HEK293 (cell line): ENCODE data around the gene ICAM2.

Experiments used
- CTCF ChIA-PET: fragments of 350-600 bp; formaldehyde crosslinking; extraction: SDS; loops from one replicate; lab custom pipeline; 2021; ENCODE audit warnings: antibody characterized with exemption; lab: Yijun Ruan, JAX
- POLR2A ChIA-PET: fragments of 300-600 bp; formaldehyde crosslinking; extraction: SDS; loops from one replicate; lab custom pipeline; 2020; ENCODE audit warnings: antibody characterized with exemption, inconsistent platforms; lab: Yijun Ruan, JAX
- H3K27ac ChIP-seq: fragments of 200-500 bp; sonication (Bioruptor generic); 2 replicates; pipeline ENCODE4 v1.5.1; 2014; ENCODE audit warnings: low read depth, low read length, control low read depth, inconsistent platforms; ENCODE audit errors: extremely low read depth
- H3K36me3 ChIP-seq, 2 experiments: fragments of 200-500 bp in 1 of 2; sonication (Bioruptor generic) in 1 of 2; 1 replicate in 1 of 2; 2 replicates in 1 of 2; pipeline ENCODE4 v1.5.1; 2014 to 2017; ENCODE audit warnings: inconsistent platforms in 2 of 2, low read length in 2 of 2; ENCODE audit not compliant: control insufficient read depth in 2 of 2, insufficient read depth in 1 of 2
- H3K4me1 ChIP-seq: fragments of 200-500 bp; sonication (Bioruptor generic); 2 replicates; pipeline ENCODE4 v1.5.1; 2014; ENCODE audit warnings: mild to moderate bottlenecking, low read length, inconsistent platforms; ENCODE audit not compliant: control insufficient read depth, insufficient read depth
- H3K4me3 ChIP-seq: 2 replicates; pipeline ENCODE4 v1.5.1; 2011; ENCODE audit warnings: low read depth, mild to moderate bottlenecking, control low read depth, low read length, moderate library complexity
- H3K9me3 ChIP-seq: fragments of 200-500 bp; sonication (Bioruptor generic); 2 replicates; pipeline ENCODE4 v1.5.1; 2014; ENCODE audit warnings: low read depth, low read length, inconsistent platforms; ENCODE audit not compliant: control insufficient read depth, insufficient read depth
- HOXD13 ChIP-seq: sonication (generic); formaldehyde crosslinking; IDR thresholded peaks from 2 replicates; pipeline ENCODE4 v1.8.0; 2022; ENCODE audit warnings: missing genetic modification reagents, borderline replicate concordance
- MEIS1 ChIP-seq: sonication (generic); formaldehyde crosslinking; IDR thresholded peaks from 2 replicates; pipeline ENCODE4 v1.8.1; 2022; ENCODE audit warnings: missing genetic modification reagents, mild to moderate bottlenecking, borderline replicate concordance
- ZBTB17 ChIP-seq: fragments of 450-650 bp; formaldehyde crosslinking; IDR thresholded peaks from 2 replicates; pipeline ENCODE4 v1.5.1; 2016; ENCODE audit warnings: missing biosample characterization, missing genetic modification characterization
- ZNF121 ChIP-seq: fragments of 450-650 bp; formaldehyde crosslinking; IDR thresholded peaks from 2 replicates; pipeline ENCODE4 v1.5.1; 2016; ENCODE audit warnings: missing biosample characterization, missing genetic modification characterization
- ZNF16 ChIP-seq: fragments of 450-650 bp; formaldehyde crosslinking; IDR thresholded peaks from 2 replicates; pipeline ENCODE4 v1.5.1; 2016; ENCODE audit warnings: low read depth, missing biosample characterization, missing genetic modification characterization
- ZNF391 ChIP-seq: fragments of 450-650 bp; formaldehyde crosslinking; IDR thresholded peaks from 2 replicates; pipeline ENCODE4 v1.5.1; 2016; ENCODE audit warnings: low read depth, missing biosample characterization, missing genetic modification characterization, borderline replicate concordance
- ZNF416 ChIP-seq: fragments of 450-650 bp; formaldehyde crosslinking; IDR thresholded peaks from 2 replicates; pipeline ENCODE4 v1.5.1; 2016; ENCODE audit warnings: missing biosample characterization, missing genetic modification characterization
- ZNF530 ChIP-seq: fragments of 450-650 bp; formaldehyde crosslinking; IDR thresholded peaks from 2 replicates; pipeline ENCODE4 v1.5.1; 2016; ENCODE audit warnings: low read depth, missing biosample characterization, missing genetic modification characterization
- ZNF596 ChIP-seq: fragments of 450-650 bp; IDR thresholded peaks from 2 replicates; pipeline ENCODE4 v1.5.0; 2018; ENCODE audit warnings: missing biosample characterization, mild to moderate bottlenecking, missing genetic modification characterization, moderate library complexity
- ZNF600 ChIP-seq: fragments of 450-650 bp; formaldehyde crosslinking; IDR thresholded peaks from 2 replicates; pipeline ENCODE4 v1.5.1; 2016; ENCODE audit warnings: missing biosample characterization, missing genetic modification characterization
- ZNF654 ChIP-seq: fragments of 450-650 bp; formaldehyde crosslinking; IDR thresholded peaks from 2 replicates; pipeline ENCODE4 v1.5.1; 2016; ENCODE audit warnings: low read depth, missing biosample characterization, missing genetic modification characterization
- ZNF701 ChIP-seq: fragments of 450-650 bp; formaldehyde crosslinking; IDR thresholded peaks from 2 replicates; pipeline ENCODE4 v1.5.1; 2016; ENCODE audit warnings: missing biosample characterization, missing genetic modification characterization
- ZNF747 ChIP-seq: fragments of 450-650 bp; formaldehyde crosslinking; IDR thresholded peaks from 2 replicates; pipeline ENCODE4 v1.5.1; 2016; ENCODE audit warnings: missing biosample characterization, missing genetic modification characterization
- ZSCAN30 ChIP-seq: fragments of 450-650 bp; IDR thresholded peaks from 2 replicates; pipeline ENCODE4 v1.5.1; 2018; ENCODE audit warnings: missing biosample characterization, mild to moderate bottlenecking, missing genetic modification characterization, moderate library complexity
- TF ChIP-seq, protein P1 (sequence below): fragments of 450-650 bp; formaldehyde crosslinking; IDR thresholded peaks from 2 replicates; pipeline ENCODE4 v1.5.1; 2016; ENCODE audit warnings: missing biosample characterization, missing genetic modification characterization, borderline replicate concordance
- TF ChIP-seq, protein P2 (sequence below): fragments of 450-650 bp; formaldehyde crosslinking; IDR thresholded peaks from 2 replicates; pipeline ENCODE4 v1.5.1; 2017; ENCODE audit warnings: missing biosample characterization, missing genetic modification characterization
- TF ChIP-seq, protein P3 (sequence below): fragments of 450-650 bp; formaldehyde crosslinking; IDR thresholded peaks from 2 replicates; pipeline ENCODE4 v1.5.1; 2016; ENCODE audit warnings: missing biosample characterization, missing genetic modification characterization
- TF ChIP-seq, protein P4 (sequence below): fragments of 450-650 bp; formaldehyde crosslinking; IDR thresholded peaks from 2 replicates; pipeline ENCODE4 v1.5.1; 2016; ENCODE audit warnings: missing biosample characterization, missing genetic modification characterization

ICAM2 gene

DNA sequence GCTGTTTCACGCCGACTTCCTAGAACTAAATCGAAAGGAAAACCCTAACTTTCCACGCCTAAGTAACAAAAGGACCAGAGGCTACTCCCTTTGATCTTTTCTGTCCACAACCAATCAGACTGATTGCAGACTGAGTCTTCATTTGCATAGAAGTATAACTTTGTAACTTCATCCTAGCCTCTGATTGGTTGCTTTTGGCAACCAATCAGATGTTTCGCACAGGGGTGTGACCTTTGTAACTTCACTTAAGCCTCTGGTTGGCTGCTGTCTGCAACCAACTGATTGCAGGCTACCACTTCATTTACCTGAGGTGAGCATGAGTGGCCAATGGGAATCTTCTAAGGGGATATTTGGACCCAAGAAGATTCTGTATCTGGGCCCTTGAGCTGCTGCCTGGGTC lies 17.4 kb upstream of the ICAM2 start:
- ChIA-PET POLR2A (interaction anchor here (0.5 kb wide), 1 partner anchor 91 kb away, joined by 3 read pairs; no protein-coding TSS in a partner anchor), CTCF (interaction anchor here (0.6 to 1.8 kb wide), 6 partner anchors 9 to 265 kb away, joined by 3 to 17 read pairs (median 4); no protein-coding TSS in a partner anchor)
- TF ChIP-seq, protein P1, sequence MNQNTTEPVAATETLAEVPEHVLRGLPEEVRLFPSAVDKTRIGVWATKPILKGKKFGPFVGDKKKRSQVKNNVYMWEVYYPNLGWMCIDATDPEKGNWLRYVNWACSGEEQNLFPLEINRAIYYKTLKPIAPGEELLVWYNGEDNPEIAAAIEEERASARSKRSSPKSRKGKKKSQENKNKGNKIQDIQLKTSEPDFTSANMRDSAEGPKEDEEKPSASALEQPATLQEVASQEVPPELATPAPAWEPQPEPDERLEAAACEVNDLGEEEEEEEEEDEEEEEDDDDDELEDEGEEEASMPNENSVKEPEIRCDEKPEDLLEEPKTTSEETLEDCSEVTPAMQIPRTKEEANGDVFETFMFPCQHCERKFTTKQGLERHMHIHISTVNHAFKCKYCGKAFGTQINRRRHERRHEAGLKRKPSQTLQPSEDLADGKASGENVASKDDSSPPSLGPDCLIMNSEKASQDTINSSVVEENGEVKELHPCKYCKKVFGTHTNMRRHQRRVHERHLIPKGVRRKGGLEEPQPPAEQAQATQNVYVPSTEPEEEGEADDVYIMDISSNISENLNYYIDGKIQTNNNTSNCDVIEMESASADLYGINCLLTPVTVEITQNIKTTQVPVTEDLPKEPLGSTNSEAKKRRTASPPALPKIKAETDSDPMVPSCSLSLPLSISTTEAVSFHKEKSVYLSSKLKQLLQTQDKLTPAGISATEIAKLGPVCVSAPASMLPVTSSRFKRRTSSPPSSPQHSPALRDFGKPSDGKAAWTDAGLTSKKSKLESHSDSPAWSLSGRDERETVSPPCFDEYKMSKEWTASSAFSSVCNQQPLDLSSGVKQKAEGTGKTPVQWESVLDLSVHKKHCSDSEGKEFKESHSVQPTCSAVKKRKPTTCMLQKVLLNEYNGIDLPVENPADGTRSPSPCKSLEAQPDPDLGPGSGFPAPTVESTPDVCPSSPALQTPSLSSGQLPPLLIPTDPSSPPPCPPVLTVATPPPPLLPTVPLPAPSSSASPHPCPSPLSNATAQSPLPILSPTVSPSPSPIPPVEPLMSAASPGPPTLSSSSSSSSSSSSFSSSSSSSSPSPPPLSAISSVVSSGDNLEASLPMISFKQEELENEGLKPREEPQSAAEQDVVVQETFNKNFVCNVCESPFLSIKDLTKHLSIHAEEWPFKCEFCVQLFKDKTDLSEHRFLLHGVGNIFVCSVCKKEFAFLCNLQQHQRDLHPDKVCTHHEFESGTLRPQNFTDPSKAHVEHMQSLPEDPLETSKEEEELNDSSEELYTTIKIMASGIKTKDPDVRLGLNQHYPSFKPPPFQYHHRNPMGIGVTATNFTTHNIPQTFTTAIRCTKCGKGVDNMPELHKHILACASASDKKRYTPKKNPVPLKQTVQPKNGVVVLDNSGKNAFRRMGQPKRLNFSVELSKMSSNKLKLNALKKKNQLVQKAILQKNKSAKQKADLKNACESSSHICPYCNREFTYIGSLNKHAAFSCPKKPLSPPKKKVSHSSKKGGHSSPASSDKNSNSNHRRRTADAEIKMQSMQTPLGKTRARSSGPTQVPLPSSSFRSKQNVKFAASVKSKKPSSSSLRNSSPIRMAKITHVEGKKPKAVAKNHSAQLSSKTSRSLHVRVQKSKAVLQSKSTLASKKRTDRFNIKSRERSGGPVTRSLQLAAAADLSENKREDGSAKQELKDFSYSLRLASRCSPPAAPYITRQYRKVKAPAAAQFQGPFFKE (tag by site-specific recombination), result no peak
- TF ChIP-seq, protein P2, sequence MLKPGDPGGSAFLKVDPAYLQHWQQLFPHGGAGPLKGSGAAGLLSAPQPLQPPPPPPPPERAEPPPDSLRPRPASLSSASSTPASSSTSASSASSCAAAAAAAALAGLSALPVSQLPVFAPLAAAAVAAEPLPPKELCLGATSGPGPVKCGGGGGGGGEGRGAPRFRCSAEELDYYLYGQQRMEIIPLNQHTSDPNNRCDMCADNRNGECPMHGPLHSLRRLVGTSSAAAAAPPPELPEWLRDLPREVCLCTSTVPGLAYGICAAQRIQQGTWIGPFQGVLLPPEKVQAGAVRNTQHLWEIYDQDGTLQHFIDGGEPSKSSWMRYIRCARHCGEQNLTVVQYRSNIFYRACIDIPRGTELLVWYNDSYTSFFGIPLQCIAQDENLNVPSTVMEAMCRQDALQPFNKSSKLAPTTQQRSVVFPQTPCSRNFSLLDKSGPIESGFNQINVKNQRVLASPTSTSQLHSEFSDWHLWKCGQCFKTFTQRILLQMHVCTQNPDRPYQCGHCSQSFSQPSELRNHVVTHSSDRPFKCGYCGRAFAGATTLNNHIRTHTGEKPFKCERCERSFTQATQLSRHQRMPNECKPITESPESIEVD (tag by site-specific recombination), result no peak
- TF ChIP-seq ZBTB17 (no peak), MEIS1 (CRISPR knock-in tag) (no peak), ZNF701 (tag by site-specific recombination) (no peak), HOXD13 (CRISPR knock-in tag) (no peak), ZNF530 (tag by site-specific recombination) (no peak), ZNF16 (tag by site-specific recombination) (no peak), ZNF416 (no peak), ZSCAN30 (no peak), ZNF654 (tag by site-specific recombination) (no peak), ZNF391 (tag by site-specific recombination) (no peak), ZNF747 (tag by site-specific recombination) (no peak), ZNF121 (tag by site-specific recombination) (no peak), ZNF600 (tag by site-specific recombination) (no peak), ZNF596 (tag by site-specific recombination) (no peak)
- TF ChIP-seq, protein P3, sequence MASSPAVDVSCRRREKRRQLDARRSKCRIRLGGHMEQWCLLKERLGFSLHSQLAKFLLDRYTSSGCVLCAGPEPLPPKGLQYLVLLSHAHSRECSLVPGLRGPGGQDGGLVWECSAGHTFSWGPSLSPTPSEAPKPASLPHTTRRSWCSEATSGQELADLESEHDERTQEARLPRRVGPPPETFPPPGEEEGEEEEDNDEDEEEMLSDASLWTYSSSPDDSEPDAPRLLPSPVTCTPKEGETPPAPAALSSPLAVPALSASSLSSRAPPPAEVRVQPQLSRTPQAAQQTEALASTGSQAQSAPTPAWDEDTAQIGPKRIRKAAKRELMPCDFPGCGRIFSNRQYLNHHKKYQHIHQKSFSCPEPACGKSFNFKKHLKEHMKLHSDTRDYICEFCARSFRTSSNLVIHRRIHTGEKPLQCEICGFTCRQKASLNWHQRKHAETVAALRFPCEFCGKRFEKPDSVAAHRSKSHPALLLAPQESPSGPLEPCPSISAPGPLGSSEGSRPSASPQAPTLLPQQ (tag by site-specific recombination), result no peak
- TF ChIP-seq, protein P4, sequence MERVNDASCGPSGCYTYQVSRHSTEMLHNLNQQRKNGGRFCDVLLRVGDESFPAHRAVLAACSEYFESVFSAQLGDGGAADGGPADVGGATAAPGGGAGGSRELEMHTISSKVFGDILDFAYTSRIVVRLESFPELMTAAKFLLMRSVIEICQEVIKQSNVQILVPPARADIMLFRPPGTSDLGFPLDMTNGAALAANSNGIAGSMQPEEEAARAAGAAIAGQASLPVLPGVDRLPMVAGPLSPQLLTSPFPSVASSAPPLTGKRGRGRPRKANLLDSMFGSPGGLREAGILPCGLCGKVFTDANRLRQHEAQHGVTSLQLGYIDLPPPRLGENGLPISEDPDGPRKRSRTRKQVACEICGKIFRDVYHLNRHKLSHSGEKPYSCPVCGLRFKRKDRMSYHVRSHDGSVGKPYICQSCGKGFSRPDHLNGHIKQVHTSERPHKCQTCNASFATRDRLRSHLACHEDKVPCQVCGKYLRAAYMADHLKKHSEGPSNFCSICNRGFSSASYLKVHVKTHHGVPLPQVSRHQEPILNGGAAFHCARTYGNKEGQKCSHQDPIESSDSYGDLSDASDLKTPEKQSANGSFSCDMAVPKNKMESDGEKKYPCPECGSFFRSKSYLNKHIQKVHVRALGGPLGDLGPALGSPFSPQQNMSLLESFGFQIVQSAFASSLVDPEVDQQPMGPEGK (tag by site-specific recombination), result no peak
- Histone ChIP-seq H3K4me1 (no peaks in the 10 kb centered on the region), H3K4me3 (no peak overlapping the region), H3K36me3 (peaks cover 0 to 21% of the 10 kb centered on the region in 2 experiments; a peak in 1 of 3 replicates), H3K9me3 (no peaks in the 10 kb centered on the region), H3K27ac (no peak overlapping the region)
